ENCODE results near the gene KCNMB2. TPM values are rescaled to one million over a fixed set of nuclear protein-coding genes. Genes with fewer than 3 reads are reported as not detected.

KCNMB2 gene
- total RNA-seq, 1 donor, result 1.1 TPM

DNA sequence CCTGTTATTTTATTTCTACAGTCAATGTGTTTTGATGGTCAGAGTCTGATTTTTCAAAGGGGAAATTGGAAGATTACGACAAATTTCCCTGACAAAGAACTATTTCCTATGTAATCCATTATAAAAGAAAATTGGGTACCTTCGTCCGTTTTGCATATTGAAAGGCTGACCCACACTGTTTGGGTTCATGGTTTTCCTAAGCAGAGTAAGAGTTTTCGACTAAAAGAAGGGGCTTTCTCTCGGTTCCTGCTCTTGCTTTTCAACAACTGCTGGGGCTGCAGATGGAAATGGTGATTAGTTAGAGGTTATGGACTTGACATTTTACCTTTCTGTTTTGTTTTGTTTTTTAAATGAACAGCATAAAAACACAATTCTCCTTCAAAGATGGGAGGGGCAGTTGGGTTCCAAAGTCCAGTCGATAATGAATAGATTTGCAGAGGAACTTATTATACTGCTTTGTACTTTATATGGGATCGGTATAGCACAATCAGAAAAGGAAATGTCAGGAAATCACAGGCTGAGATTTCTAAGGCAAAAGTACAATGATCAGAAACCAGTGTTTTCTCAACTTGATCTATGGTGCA, 978 bp downstream of the KCNMB2 start:
- peaks cover 7% of the 10 kb centered on the region for H3K4me1 ChIP-seq (ENCODE audit: insufficient read depth, low read length)
- no peak for DNase-seq (ENCODE audit: insufficient read length, low spot score, missing footprints)
- peak overlapping the region; percentile 73 for H2AFZ ChIP-seq (ENCODE audit: low read length)
- peak overlapping the region; percentile 83 for H3K4me2 ChIP-seq (ENCODE audit: insufficient read depth, low read length)
- H4K20me1 ChIP-seq (ENCODE audit: insufficient read depth, low read length), result no peaks in the 10 kb centered on the region
- no peaks in the 10 kb centered on the region for H3K36me3 ChIP-seq (ENCODE audit: insufficient read depth, low read length)
- no peak overlapping the region for H3K27ac ChIP-seq (ENCODE audit: low read depth, low read length)
- H3K9me3 ChIP-seq (ENCODE audit: low read depth, low read length), result no peaks in the 10 kb centered on the region
- TF ChIP-seq, protein P1, sequence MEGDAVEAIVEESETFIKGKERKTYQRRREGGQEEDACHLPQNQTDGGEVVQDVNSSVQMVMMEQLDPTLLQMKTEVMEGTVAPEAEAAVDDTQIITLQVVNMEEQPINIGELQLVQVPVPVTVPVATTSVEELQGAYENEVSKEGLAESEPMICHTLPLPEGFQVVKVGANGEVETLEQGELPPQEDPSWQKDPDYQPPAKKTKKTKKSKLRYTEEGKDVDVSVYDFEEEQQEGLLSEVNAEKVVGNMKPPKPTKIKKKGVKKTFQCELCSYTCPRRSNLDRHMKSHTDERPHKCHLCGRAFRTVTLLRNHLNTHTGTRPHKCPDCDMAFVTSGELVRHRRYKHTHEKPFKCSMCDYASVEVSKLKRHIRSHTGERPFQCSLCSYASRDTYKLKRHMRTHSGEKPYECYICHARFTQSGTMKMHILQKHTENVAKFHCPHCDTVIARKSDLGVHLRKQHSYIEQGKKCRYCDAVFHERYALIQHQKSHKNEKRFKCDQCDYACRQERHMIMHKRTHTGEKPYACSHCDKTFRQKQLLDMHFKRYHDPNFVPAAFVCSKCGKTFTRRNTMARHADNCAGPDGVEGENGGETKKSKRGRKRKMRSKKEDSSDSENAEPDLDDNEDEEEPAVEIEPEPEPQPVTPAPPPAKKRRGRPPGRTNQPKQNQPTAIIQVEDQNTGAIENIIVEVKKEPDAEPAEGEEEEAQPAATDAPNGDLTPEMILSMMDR (IDR thresholded peaks at IDR 0.05; ENCODE audit: extremely low read depth, low read depth, low read length), result no peak
- H3K27me3 ChIP-seq (ENCODE audit: insufficient read depth, low read length), result no peaks in the 10 kb centered on the region
- H3K79me2 ChIP-seq (ENCODE audit: insufficient read depth, low read length), result no peaks in the 10 kb centered on the region
- peak overlapping the region; percentile 60 for H3K4me3 ChIP-seq (ENCODE audit: insufficient read depth, low read length)

DNA sequence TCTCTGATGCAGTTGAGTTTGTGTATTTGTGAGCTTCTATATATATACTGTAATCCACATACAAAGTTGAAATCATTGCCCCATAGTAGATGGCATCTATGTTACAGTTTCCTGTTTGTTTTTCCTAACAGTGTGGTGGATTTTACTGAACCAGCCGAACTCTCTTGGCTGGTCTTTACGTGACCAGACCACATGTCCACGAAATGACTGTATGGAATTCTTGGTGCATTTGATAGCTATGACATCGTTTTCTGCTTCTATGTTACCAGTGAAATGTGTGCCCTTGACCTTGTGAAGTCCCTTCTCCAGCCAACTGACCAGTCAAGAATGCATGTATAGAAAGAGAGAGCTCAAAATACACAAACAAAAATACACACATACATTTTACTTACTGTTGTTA, 1.8 kb downstream of the KCNMB2 start:
- no peaks in the 10 kb centered on the region for H4K20me1 ChIP-seq (ENCODE audit: insufficient read depth, low read length)
- no peaks in the 10 kb centered on the region for H3K9me3 ChIP-seq (ENCODE audit: low read depth, low read length)
- no peak for DNase-seq (ENCODE audit: insufficient read length, low spot score, missing footprints)
- no peaks in the 10 kb centered on the region for H3K79me2 ChIP-seq (ENCODE audit: insufficient read depth, low read length)
- no peaks in the 10 kb centered on the region for H3K27me3 ChIP-seq (ENCODE audit: insufficient read depth, low read length)
- H2AFZ ChIP-seq (ENCODE audit: low read length), result no peak overlapping the region
- H3K36me3 ChIP-seq (ENCODE audit: insufficient read depth, low read length), result no peaks in the 10 kb centered on the region
- peaks cover 7% of the 10 kb centered on the region for H3K4me1 ChIP-seq (ENCODE audit: insufficient read depth, low read length)
- H3K27ac ChIP-seq (ENCODE audit: low read depth, low read length), result no peak overlapping the region
- H3K4me3 ChIP-seq (ENCODE audit: insufficient read depth, low read length), result no peak overlapping the region
- H3K4me2 ChIP-seq (ENCODE audit: insufficient read depth, low read length), result no peak overlapping the region
- TF ChIP-seq, protein P1 (IDR thresholded peaks at IDR 0.05; ENCODE audit: extremely low read depth, low read depth, low read length), result no peak

DNA sequence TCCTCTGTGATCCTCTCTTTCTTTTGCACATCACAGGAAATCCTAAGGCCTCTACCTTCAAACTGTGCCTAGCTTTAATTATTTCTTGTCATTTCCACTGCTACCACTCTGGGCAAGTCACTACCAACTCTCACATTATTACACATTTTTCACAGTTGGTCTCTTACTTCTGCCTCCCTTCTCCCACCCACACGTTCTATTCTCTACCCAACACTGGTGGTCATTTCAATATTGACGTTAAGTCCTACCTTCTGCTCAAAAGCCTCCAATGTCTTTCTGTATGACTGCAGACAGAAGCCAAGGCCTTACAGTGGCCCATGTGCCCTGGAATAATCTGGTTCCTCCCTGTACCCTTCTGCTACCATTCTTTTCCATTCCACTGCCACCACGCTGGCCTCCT, 3.9 kb downstream of the KCNMB2 start:
- no peaks in the 10 kb centered on the region for H4K20me1 ChIP-seq (ENCODE audit: insufficient read depth, low read length)
- H3K36me3 ChIP-seq (ENCODE audit: insufficient read depth, low read length), result no peaks in the 10 kb centered on the region
- H2AFZ ChIP-seq (ENCODE audit: low read length), result no peak overlapping the region
- peaks cover 7% of the 10 kb centered on the region for H3K4me1 ChIP-seq (ENCODE audit: insufficient read depth, low read length)
- DNase-seq (ENCODE audit: insufficient read length, low spot score, missing footprints), result no peak
- TF ChIP-seq, protein P1 (IDR thresholded peaks at IDR 0.05; ENCODE audit: extremely low read depth, low read depth, low read length), result no peak
- H3K4me3 ChIP-seq (ENCODE audit: insufficient read depth, low read length), result no peak overlapping the region
- H3K79me2 ChIP-seq (ENCODE audit: insufficient read depth, low read length), result no peaks in the 10 kb centered on the region
- no peak overlapping the region for H3K27ac ChIP-seq (ENCODE audit: low read depth, low read length)
- H3K27me3 ChIP-seq (ENCODE audit: insufficient read depth, low read length), result no peaks in the 10 kb centered on the region
- no peak overlapping the region for H3K4me2 ChIP-seq (ENCODE audit: insufficient read depth, low read length)
- no peaks in the 10 kb centered on the region for H3K9me3 ChIP-seq (ENCODE audit: low read depth, low read length)

DNA sequence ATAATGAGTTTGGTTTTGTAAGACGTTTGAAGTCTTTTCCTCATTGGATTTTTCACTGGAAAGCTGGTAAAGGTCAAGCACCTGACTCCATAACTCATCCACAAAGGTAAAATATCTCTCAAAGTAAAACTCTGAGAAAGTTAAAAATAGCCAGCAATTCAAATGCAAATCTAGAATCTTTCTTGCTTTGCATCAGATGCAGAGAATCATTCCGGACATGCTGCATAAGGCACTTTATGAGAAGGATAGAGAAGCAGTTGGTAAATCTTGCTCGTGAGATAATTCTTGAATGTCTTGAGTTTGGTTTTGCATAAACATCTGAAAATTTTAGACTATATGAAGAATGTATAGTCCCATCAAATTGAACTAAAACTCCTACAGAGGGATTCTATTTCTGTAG, 9.1 kb downstream of the KCNMB2 start:
- H3K9me3 ChIP-seq (ENCODE audit: low read depth, low read length), result no peaks in the 10 kb centered on the region
- no peak overlapping the region for H3K27ac ChIP-seq (ENCODE audit: low read depth, low read length)
- H3K36me3 ChIP-seq (ENCODE audit: insufficient read depth, low read length), result no peaks in the 10 kb centered on the region
- no peak for DNase-seq (ENCODE audit: insufficient read length, low spot score, missing footprints)
- H3K4me3 ChIP-seq (ENCODE audit: insufficient read depth, low read length), result no peak overlapping the region
- no peak overlapping the region for H2AFZ ChIP-seq (ENCODE audit: low read length)
- no peak overlapping the region for H3K4me2 ChIP-seq (ENCODE audit: insufficient read depth, low read length)
- H3K27me3 ChIP-seq (ENCODE audit: insufficient read depth, low read length), result no peaks in the 10 kb centered on the region
- no peaks in the 10 kb centered on the region for H4K20me1 ChIP-seq (ENCODE audit: insufficient read depth, low read length)
- H3K4me1 ChIP-seq (ENCODE audit: insufficient read depth, low read length), result no peaks in the 10 kb centered on the region
- TF ChIP-seq, protein P1 (IDR thresholded peaks at IDR 0.05; ENCODE audit: extremely low read depth, low read depth, low read length), result no peak
- H3K79me2 ChIP-seq (ENCODE audit: insufficient read depth, low read length), result no peaks in the 10 kb centered on the region
